Activated CD8-positive, alpha-beta memory T cell treated with anti-CD3 and anti-CD28 coated beads, Interleukin-2, amount 50 U/mL, for 1 hour (primary cell): ENCODE measurements around the gene ADSL.

ENCODE experiments used
- DNase-seq: peaks from one replicate; pipeline ENCODE4 v3.0.0-alpha.2; 2020; ENCODE audit errors: extremely low read depth

The ADSL gene

GRCh38 chr22:40436505-40437431 is 90.5 kb downstream of the ADSL start:
- DNase-seq: no peak
